Measurements from ENCODE around the gene MPPED1. TPM values are rescaled to one million over a fixed set of nuclear protein-coding genes. Genes with fewer than 3 reads are reported as not detected.

Gene MPPED1
- total RNA-seq, 2 donors from 2014 or later = not detected

- ATAC-seq (no peak), DNase-seq (no peak)
- no peak for TF ChIP-seq POLR2A (IDR thresholded peaks at IDR 0.05)
- TF ChIP-seq, protein P1, sequence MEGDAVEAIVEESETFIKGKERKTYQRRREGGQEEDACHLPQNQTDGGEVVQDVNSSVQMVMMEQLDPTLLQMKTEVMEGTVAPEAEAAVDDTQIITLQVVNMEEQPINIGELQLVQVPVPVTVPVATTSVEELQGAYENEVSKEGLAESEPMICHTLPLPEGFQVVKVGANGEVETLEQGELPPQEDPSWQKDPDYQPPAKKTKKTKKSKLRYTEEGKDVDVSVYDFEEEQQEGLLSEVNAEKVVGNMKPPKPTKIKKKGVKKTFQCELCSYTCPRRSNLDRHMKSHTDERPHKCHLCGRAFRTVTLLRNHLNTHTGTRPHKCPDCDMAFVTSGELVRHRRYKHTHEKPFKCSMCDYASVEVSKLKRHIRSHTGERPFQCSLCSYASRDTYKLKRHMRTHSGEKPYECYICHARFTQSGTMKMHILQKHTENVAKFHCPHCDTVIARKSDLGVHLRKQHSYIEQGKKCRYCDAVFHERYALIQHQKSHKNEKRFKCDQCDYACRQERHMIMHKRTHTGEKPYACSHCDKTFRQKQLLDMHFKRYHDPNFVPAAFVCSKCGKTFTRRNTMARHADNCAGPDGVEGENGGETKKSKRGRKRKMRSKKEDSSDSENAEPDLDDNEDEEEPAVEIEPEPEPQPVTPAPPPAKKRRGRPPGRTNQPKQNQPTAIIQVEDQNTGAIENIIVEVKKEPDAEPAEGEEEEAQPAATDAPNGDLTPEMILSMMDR (IDR thresholded peaks at IDR 0.05) = no peak
- intact Hi-C loops (cut with DNase I) = no loop called here
- Histone ChIP-seq H3K4me1 (no peaks in the 10 kb centered on the region), H3K27ac (no peak overlapping the region), H3K36me3 (replicated peaks in 1 of 2; ENCODE audit: insufficient read depth in 1 of 2, low read depth in 2 of 2) (no peaks in the 10 kb centered on the region), H3K9me3 (no peaks in the 10 kb centered on the region), H3K4me3 (no peak overlapping the region), H3K27me3 (no peaks in the 10 kb centered on the region)
- 71 to 72% methylated on average over 31 of the region's 31 CpGs for WGBS, 2 donors
Measured at GRCh38 chr22:43514476-43515157, 102.8 kb downstream of the MPPED1 start.

DNA sequence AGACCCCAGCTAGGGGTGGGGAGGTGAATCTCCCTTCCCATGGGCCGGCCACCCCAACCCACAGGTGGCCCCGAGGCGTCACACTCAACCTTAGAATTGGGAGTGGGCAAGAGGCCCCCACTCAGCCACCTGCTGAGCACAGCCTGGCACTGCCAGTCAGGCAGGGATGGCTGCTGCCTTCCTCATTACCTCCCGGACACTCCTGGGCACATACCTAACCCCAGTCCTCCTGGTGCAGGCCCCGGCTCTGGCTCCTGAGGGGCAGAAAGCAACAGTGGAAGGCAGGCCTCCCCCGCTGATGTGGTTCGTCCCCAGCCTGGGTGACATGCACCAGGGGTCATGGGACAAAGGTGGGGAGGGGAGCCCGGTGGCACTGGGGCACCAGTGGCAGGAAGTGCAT is 103.6 kb downstream of the MPPED1 start:
- Histone ChIP-seq H3K36me3 (replicated peaks in 1 of 2; ENCODE audit: insufficient read depth in 1 of 2, low read depth in 2 of 2) (no peaks in the 10 kb centered on the region), H3K4me1 (no peaks in the 10 kb centered on the region), H3K27ac (no peak overlapping the region), H3K27me3 (no peaks in the 10 kb centered on the region), H3K9me3 (no peaks in the 10 kb centered on the region), H3K4me3 (no peak overlapping the region)
- DNase-seq = no peak
- WGBS, 2 donors = 60 to 76% methylated on average over 1 to 8 of the region's 8 CpGs
- intact Hi-C loops (cut with DNase I) = no loop called here
- no peak for ATAC-seq
- TF ChIP-seq POLR2A (IDR thresholded peaks at IDR 0.05) = no peak
- TF ChIP-seq, protein P1 (IDR thresholded peaks at IDR 0.05) = no peak

GRCh38 chr22:43515902-43516301 is 104.1 kb downstream of the MPPED1 start:
- H3K27me3 ChIP-seq = no peaks in the 10 kb centered on the region
- no peak for TF ChIP-seq POLR2A (IDR thresholded peaks at IDR 0.05)
- TF ChIP-seq, protein P1 (IDR thresholded peaks at IDR 0.05) = no peak
- ATAC-seq (no peak), DNase-seq (no peak)
- no peaks in the 10 kb centered on the region for H3K4me1 ChIP-seq
- WGBS, 2 donors = 35 to 42% methylated on average over 7 to 13 of the region's 13 CpGs
- H3K27ac ChIP-seq = no peak overlapping the region
- H3K36me3 ChIP-seq (replicated peaks in 1 of 2; ENCODE audit: insufficient read depth in 1 of 2, low read depth in 2 of 2) = no peaks in the 10 kb centered on the region
- no peak overlapping the region for H3K4me3 ChIP-seq
- intact Hi-C loops (cut with DNase I) = no loop called here
- H3K9me3 ChIP-seq = no peaks in the 10 kb centered on the region

GRCh38 chr22:43516386-43516785 is 104.6 kb downstream of the MPPED1 start:
- TF ChIP-seq, protein P1 (IDR thresholded peaks at IDR 0.05) = no peak
- TF ChIP-seq POLR2A (IDR thresholded peaks at IDR 0.05) = no peak
- ATAC-seq (no peak), DNase-seq (no peak)
- Histone ChIP-seq H3K36me3 (replicated peaks in 1 of 2; ENCODE audit: insufficient read depth in 1 of 2, low read depth in 2 of 2) (no peaks in the 10 kb centered on the region), H3K27me3 (no peaks in the 10 kb centered on the region), H3K4me3 (no peak overlapping the region), H3K4me1 (no peaks in the 10 kb centered on the region), H3K27ac (no peak overlapping the region), H3K9me3 (no peaks in the 10 kb centered on the region)
- WGBS, 2 donors = 51 to 53% methylated on average over 8 to 14 of the region's 14 CpGs
- intact Hi-C loops (cut with DNase I) = no loop called here

Measured in body of pancreas (tissue), 4 donors.